ENCODE data around the gene HIGD1B.

The HIGD1B gene

DNA sequence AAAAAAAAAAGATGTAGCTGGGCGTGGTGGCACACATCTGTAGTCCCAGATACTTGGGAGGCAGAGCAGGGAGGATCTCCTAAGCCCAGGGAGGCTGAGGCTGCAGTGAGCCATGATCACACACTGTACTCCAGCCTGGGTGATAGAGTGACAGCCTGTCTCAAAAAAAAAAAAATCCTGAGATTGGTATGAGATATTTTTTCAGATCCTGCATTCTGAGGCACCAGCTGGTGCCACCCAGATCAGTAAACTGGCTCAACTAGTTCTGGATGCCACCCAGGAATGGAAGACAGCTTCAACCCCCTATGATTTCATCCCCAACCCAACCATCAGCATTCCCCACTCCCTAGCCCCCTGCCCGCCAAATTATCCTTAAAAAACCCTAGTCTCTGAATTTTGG lies 10.5 kb upstream of the HIGD1B start:
- DNase-seq (ENCODE audit: low spot score), result no peak

GRCh38 chr17:44840274-44840673 lies 7.4 kb upstream of the HIGD1B start:
- no peak for DNase-seq (ENCODE audit: low spot score)

DNA sequence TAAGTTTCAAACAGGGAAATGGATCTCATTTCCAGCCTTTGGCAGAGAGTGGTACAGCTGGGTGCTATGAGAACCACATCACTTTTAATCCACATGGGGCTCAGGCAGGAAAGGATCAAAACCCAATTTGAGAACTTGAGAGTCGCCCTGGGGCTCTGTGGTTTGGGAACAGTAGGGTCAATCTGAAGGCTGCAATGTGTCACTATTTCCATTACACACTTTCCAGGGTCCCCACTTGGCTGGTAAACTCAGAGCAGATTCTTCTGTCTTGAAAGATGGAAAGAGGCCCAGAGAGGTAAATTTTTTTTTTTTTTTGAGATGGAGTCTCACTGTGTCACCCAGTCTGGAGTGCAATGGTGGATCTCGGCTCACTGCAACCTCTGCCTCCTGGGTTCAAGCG lies 6.7 kb upstream of the HIGD1B start:
- no peak for DNase-seq (ENCODE audit: low spot score)

DNA sequence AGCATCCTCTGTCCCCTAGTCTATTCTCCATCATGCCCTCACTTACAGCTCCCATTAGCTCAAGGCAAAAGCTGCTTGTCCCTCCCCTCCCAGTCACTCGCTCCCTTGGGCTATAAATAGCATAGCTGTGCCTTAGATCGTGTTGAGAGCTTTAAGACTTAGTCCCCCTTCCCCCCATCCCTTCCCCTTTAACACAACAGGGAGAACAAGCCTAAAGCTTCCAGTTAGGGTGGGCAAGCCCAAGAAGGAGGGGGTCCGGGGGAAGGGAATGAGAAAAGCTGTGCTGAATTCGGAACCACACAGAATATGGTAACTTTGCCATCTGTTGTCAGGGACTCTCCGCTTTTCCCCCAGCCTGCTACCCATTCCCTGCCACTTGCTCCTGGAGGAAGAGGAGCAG lies 4.9 kb upstream of the HIGD1B start:
- no peak for DNase-seq (ENCODE audit: low spot score)

DNA sequence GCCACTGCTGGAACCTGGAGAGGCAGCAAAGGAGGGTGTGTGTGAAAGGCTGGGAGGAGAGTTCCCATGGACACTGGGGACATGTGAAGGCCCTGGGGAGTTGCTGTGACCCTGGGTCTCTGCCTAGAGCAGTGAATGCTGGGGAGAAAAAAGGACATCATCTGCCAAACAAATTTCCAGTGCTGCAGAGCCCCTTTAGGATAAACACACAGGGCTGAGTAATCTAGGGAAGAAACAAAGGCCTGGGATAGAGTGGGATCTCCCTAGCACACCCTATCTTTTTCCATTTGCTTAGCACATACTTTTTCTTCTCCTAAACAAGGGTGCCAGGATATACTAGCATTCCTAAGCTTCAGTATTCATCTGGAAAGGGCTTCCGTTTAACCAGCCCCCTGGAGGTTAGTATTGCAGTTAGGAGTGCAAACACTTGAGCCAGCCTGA lies 3.3 kb upstream of the HIGD1B start:
- DNase-seq (ENCODE audit: low spot score), result no peak

DNA sequence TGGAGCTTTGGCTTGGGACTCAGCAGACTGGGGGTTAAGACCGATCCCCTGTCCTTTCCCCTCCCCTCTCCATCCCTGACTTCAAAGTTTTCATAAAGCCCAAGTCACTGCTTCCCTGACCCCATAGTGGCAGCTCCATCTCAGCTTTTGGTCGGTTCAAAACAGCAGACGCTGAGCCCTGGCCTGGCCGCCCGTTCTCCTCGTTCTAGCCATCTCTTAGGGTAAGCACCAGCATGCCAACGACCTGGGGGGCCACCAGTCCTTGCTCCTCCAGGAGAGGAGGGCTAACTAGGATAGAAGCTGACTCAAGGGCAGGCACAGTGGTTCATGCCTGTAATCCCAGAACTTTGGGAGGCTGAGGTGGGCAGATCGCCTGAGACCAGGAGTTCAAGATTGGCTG lies 1.5 kb upstream of the HIGD1B start:
- DNase-seq (ENCODE audit: low spot score), result no peak

DNA sequence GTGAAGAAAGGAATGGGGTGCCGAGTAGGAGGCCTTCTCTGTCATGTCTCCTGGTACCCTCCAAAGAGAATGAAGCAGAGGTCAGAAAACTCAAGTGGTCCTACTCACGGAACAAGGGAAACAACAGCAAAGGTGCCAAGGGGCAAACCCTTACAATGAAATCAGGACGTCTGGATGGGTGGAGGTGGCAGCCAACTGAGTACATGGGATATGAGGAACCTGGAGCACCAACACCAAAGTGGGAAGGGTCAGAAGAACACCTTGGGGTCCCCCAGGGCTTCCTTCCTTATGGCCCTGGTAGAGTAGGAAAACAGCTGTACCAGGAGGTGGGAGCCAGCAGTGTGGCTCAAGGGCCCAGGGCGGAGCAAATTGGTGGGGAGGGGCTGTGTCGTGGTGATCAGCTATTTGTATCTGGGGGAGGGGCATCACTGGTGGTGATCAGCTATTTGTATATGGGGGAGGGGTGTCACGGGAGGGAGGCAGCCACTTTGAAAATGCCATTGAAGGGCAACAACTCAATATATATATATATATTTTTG lies 643 bp downstream of the HIGD1B start:
- DNase-seq (ENCODE audit: low spot score), result no peak

DNA sequence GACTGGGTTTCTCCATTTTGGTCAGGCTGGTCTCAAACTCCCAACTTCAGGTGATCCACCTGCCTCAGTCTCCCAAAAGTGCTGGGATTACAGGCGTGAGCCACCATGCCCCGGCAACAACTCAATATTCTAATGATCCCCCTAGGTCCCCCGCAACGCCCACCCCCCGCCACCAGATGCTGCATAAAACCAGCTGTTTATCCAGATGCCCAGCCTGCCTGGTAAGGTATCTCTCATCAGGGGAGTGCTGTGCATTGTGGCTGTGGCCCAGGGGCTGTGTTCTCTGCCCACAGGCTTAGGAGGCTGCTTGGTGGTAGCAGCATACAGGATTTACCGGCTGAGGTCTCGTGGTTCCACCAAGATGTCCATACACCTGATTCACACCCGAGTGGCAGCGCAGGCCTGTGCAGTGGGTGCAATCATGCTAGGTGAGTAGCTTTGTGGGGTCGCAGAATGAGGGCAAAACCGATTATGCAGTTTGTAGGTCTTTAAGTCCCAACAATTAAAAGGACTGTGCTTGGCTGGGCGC lies 1.3 kb downstream of the HIGD1B start:
- no peak for DNase-seq (ENCODE audit: low spot score)

- no peak for DNase-seq (ENCODE audit: low spot score)
Observed at GRCh38 chr17:44850025-44850424, 2.3 kb downstream of the HIGD1B start.

- no peak for DNase-seq (ENCODE audit: low spot score)
Observed at GRCh38 chr17:44850612-44851011, 2.9 kb downstream of the HIGD1B start.

GRCh38 chr17:44854192-44854591 lies 6.5 kb downstream of the HIGD1B start:
- DNase-seq (ENCODE audit: low spot score), result no peak

DNA sequence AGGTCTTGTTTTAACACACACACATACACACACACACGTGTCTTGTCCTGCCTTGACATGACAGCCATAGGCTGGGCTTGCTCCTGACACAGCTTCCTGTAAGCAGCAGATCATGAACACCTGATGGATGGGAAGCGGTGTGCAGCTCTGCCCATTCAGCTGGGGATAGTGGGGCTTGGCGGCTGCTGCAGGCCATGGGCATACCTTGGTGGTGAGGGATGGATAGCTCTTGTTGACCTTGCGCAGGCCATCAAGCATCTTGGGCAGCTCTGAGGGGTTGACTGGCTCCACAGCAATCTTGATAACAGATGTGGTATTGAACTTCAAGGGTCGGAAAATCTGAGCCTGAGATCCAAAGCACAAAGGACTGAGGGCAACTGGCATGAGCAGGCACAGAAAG lies 12.0 kb downstream of the HIGD1B start:
- no peak for DNase-seq (ENCODE audit: low spot score)

DNA sequence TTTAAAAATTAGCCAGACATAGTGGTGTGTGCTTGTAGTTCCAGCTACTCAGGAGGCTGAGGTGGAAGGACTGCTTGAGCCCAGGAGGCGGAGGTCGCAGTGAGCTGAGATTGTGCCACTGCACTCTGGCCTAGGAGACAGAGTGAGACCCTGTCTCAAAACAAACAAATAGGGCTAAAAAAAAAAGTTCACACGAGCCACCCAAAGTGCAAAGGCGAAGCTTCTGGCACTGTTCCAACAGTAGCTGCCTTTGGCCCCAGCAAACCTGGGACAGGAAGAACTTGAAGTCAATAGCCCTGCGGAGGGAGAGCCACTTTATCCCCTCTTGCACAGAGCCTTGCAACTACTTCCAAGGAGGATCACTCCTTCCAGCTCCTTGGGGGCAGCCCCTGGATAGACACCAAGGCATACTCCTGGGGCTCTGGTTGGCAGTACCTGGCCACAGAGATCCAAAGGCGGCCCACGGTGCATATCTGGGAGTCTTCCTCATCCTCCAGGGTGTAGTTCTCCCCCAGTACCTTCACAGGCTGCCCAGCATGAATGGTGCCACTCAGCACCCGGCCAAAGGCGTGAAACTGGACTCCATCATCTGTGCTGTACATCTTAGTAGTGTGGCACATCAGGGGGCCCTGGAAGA lies 14.7 kb downstream of the HIGD1B start:
- no peak for DNase-seq (ENCODE audit: low spot score)

- DNase-seq (ENCODE audit: low spot score), result no peak
Observed at GRCh38 chr17:44863061-44863918, 15.6 kb downstream of the HIGD1B start.

GRCh38 chr17:44864831-44865230 lies 17.1 kb downstream of the HIGD1B start:
- DNase-seq (ENCODE audit: low spot score), result no peak

DNA sequence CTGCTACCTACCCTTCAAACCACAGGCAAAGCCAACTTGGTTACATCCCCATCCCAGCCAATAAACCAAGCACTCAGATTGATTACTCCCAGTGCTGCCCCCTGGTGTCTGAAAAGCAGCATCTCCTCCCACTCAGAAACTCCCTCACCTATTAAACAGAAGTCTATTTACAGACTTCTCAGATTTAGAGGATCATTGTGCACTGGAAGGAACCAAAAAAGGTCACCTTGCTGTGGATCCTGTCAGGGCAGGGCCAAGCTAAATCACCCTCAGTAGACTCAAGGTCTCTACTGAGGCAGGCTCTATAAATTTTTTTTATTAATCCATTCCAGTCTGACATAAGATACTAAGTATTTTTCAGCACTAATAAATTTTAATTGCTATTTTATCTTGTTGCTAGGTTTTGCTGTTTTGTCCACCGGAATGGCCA lies 17.6 kb downstream of the HIGD1B start:
- peak; percentile 70 for DNase-seq (ENCODE audit: low spot score)

- no peak for DNase-seq (ENCODE audit: low spot score)
Observed at GRCh38 chr17:44865931-44866330, 18.2 kb downstream of the HIGD1B start.

- no peak for DNase-seq (ENCODE audit: low spot score)
Observed at GRCh38 chr17:44867841-44868240, 20.2 kb downstream of the HIGD1B start.

GRCh38 chr17:44871556-44871955 lies 23.9 kb downstream of the HIGD1B start:
- DNase-seq (ENCODE audit: low spot score), result no peak

GRCh38 chr17:44872131-44872768 lies 24.6 kb downstream of the HIGD1B start:
- DNase-seq (ENCODE audit: low spot score), result no peak

DNA sequence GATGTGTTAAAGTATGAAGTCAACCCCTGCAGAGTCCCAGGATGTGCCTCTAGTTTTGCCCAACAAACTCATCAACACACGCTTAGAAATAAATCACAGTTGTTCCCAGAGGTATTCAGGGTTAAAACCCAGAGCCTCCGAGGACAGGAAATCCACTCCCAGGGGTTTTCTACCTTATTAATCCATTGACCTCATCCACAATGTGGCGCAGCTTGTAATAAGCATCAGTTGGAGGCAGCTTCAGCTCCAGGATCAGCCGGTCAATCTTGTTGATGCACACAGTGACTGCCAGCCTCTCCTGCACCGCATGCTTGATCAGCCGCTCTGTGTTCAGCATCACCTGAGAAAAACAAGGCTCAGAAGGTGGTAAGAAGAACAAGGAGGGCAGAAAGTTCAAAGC lies 28.1 kb downstream of the HIGD1B start:
- no peak for DNase-seq (ENCODE audit: low spot score)

DNA sequence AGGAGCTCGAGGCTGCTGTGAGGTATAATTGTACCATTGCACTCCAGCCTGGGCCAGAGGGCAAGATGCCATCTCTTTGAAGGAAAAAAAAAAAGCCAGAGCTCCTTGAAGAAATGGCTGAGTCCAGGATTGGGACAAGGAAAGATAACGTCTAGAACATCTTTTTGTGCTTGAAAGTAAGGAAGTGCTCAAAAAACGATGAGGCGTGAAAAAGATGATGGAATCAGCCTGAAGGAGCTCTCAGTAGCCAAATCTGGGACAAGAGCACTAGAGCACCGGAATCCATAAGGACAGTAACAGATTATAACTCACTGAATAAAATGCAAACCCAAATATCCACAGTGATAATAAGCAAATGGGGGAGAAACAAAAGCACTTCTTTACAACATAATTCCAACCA lies 29.4 kb downstream of the HIGD1B start:
- no peak for DNase-seq (ENCODE audit: low spot score)

All from activated CD4-positive, alpha-beta T cell treated with anti-CD3 and anti-CD28 coated beads, Interleukin-2, Interleukin-4, amounts not matched to agents 100 ng/mL and 50 ng/mL, durations not matched to agents 16 hours and 8 hours (primary cell).